Stimulated activated CD8-positive, alpha-beta memory T cell treated with anti-CD3 and anti-CD28 coated beads, Interleukin-12 subunit alpha, Interleukin-12 subunit beta, amount 100 ng/mL, for 24 hours (primary cell): ENCODE data around the gene GMPS.
A peak's percentile ranks its signal among the peaks of the same experiment; 100 is the strongest.
"Not testable (repeated sequence)": the region's sequence is repeated elsewhere in the genome, so short reads cannot be mapped to it uniquely, and the experiment has no call there.

Source experiments
- DNase-seq: peaks from one replicate; pipeline ENCODE4 v3.0.0-alpha.2; 2020; ENCODE audit errors: extremely low read depth

GMPS gene

DNA sequence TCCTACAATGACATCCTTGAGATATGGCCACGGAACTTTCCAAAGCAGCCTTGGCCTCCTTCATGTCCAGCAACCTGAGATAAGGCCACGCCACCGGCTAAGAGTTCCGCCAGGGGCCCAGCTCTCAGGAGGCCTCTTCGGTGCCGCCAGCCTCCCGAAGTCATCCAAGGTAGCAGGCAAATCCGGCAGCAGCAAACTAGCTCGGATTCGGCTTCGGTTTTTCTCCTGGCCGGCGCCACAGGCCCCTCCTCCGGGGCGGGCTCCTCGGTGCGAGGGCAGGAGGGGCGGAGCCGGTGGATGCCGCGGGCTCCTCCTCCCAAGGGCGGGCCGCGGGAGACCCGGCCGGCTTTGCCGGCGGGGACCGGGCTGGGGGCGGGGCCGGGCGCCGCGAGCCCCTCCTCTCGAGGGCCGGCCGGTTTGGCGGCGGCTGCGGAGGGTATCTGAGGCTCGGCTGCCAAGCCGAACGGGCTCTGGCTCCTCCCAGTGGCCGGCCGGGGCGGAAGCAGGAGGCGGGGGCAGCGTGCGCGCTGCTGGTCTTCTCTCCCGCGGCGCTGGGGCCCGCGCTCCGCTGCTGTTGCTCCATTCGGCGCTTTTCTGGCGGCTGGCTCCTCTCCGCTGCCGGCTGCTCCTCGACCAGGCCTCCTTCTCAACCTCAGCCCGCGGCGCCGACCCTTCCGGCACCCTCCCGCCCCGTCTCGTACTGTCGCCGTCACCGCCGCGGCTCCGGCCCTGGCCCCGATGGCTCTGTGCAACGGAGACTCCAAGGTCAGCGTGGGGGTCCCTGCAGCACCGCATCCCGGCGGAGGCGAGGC, at the start of gene GMPS:
Gene GMPS (plus strand): TSS at position 518 of the 812 bp plus-strand sequence. CDS start 221 bp downstream, at position 739.
- DNase-seq = peak; percentile 89

DNA sequence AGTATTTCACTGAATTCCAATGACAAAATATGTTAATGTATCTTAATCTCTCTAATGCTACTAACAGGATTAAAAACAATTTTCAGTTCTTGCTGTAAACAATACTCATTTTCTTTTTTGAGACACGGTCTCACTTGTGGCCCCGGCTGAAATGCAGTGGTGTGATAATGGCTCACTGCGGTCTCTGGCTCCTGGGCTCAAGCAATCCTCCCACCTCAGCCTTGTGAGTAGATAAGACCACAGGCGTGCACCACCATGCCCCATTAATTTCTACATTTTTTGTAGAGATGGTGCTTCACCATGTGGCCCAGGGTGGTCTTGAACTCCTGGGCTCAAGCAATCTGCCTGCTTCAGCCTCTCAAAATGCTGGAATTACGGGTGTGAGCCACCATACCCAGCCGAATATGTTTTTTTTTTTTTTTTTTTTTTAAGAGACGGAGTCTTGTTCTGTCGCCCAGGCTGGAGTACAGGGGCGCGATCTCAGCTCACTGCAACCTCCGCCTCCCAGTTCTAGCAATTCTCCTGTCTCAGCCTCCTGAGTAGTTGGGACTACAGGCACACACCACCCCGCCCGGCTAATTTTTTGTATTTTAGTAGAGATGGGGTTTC, 41.9 kb upstream of the GMPS start:
- not testable (repeated sequence) for DNase-seq

DNA sequence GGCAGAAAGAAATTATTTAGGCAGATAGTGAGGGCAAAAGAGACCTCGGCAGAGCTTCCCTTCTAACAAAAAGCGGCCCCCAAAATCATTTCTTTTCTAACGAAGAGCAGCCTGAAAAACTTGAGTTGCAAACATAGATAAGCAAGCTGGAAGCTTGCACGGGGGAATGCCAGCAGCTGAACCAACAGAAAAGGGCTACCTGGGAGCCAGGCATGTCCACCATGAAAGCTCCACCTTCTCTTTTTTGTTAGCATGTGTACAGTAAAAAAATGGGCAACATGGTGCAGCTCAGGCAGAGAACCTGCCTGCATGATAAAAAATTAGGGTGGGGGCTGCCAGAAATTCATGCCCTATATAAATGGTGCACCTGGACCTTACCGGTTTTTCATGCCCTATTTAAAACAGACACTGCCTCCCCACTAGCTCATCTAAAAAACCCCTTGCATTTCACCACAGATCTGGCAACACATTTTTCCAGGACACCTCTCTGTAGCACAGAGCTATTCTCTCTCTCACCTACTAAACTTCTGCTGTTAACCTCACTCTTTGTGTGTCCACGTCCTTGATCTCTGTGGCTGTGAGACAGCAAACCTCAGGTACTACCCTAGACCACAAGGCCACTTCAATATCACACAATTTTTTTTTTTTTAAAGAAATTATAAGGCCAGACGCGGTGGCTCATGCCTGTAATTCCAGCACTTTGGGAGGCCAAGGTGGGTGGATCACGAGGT, 34.9 kb upstream of the GMPS start:
- DNase-seq = no peak

DNA sequence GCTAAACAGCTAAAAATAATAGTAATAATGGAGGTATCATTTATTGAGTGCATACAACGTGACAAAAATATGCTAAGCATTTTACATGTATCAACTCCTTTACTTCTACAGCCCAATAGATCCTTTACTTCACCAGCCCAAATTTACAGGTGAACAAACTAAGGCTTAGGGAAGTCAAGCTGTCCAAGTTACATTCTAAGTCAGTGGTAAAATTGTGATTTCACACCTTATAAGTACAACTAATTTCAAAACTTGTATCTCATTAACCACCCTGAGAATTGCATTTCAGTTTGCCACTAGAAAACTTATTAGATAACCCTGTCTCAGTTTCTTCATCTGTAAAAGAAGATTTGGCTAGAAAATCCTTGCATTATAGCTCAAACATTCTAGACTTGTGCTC, 26.9 kb upstream of the GMPS start:
- no peak for DNase-seq

DNA sequence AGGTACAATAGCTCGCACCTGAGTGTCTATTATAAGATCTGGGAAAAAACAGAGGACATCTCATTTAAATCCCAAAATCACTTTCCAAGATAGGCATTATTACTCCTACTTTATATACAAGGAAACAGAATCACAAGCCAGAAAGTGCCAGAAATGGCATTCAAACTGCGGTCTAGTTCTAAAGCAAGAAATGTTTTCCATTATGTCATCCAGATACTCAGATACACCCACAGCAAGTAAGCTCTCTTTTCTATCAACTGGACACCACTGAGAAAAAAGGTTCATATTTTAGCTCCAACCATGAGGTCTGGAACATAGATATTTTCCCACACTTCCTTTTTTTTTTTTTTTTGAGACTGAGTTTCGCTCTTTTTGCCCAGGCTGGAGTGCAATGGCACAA, 24.3 kb upstream of the GMPS start:
- no peak for DNase-seq

DNA sequence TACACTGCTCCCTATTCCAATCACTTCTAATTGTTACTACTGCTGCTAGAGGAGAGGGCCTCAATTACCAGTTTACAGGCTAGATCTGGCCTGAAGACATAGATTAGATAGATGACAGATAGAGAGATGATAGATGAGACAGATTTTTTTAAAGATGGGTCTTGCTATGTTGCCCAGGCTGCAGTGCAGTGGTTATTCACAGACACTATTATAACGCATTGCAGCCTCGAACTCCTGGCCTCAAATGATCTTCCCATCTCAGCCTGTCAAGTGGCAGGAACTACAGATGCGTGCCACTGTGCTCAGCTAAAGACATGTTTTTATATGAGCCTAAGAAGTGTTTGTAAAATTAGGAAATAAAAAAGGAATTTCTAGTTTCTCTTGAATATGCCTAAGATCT, 22.5 kb upstream of the GMPS start:
- no peak for DNase-seq

DNA sequence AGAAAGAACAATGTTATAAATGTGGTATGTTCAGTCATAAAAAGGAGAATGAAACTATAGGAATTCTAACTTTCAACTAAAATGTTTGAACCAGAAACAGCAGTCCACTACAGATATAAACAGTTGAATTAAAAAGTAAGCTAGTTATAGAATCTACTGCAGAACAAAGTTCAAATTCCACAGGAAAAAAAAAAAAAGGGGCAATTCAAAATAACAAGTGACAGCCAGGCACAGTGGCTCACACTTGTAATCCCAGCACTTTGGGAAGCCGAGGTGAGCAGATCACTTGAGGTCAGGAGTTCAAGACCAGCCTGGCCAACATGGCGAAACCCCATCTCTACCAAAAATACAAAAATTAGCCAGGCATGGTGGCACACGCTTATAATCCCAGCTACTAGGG, 21.0 kb upstream of the GMPS start:
- DNase-seq = not testable (repeated sequence)

DNA sequence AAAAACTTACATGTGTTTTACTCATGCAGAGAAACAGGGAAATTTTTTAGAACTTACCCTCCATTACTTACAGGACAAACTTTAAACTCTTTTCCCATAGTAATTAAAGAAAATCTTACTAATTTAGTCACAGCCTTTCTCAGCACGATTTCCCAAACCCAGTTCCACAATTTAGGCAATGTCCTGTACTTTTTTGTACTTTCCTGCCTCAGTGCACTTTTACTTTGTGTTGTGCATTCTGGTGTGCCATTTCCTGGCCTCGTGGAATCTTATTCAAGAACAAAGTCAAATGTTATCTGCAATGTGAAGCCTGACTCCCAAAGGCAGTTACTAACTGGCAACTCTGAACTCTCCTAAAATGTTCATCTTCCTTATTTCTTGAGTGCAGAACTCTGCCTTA, 18.1 kb upstream of the GMPS start:
- DNase-seq = no peak

DNA sequence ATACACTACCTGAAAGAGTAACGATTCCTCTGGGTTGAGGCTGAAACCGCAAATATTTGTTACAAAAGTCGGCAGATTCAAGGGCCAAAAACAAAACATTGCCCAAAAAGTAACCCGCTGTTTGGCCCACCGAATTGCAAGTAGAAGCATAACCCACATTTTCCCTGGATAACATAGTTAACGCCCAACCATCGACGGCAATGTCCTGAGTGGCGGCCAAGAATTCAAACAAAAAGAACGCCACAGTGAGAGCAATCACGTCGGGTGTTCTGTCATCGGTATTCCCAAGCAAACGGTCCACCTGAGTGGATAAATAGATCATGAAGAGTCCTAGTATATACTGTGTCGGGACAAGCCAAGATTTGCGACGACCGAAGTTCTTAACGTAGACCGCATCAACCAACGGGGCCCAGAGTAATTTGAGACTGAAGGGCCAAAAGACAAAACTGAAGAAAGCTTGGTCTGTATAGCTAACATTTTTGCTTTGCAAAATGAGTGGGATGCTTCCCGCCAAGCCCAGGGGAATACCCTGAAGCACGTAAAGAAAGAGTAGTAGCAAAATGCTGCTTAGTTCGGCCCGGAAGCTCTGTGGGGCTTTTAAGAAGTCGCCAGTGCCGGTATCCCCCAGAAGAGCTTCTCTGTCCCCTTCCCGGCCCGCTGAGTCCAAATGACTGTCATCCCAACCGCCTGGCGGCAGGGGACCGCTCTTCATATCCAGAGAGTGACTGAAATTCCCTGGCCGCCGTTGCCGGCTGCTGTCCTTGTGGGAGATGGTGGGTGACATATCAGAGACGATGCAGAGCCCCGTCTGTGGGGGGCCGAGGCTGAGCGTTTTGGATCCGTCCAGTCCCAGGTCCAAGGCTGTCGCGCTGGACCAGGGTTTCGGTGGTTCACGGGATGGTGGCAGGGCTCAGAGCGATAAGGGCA, 17.0 kb upstream of the GMPS start:
- peak; percentile 5 for DNase-seq

DNA sequence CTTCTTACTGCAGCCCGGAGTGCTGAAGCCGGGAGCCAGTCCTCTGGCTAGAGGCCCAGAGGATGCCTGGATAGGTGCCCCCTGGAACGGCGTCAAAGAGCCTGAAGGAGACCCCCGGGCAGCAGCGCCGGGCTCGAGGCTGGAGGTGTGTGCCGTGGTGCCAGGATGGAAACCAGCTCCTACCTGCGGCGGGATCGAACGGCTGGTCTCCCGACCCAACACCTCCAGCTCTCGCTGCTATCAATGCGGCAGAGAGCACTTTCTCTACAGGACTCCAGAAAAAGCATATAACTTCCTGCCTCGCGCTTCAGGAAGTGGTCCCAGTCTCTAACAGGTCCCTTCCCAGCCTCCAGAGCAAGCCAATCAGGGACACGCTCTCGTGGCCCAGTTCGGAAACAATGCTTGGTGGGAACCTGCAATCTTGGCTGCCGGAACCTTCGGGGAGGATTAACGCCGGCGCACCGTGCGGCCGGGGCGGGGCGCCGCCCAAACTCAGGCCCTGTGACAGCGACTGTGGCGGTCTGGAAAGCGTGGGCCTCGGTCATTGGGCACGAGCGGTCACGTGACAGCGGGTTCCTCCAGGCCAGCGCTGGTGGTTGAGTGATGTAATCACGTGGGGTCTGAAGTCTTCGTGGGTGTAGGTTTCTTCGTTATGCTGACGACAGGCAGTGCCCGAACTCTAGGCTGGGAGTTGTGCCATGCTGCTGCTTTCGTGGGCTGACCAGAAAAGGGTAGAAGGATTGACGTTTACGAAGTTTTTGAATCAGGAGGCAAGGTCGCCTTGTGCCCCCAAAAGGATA, 16.1 kb upstream of the GMPS start, which contains the start of gene SLC33A1:
Gene SLC33A1 (minus strand): TSS at position 287 of the 800 bp plus-strand sequence. CDS start 430 bp downstream, outside the sequence.
- peak; percentile 98 for DNase-seq

DNA sequence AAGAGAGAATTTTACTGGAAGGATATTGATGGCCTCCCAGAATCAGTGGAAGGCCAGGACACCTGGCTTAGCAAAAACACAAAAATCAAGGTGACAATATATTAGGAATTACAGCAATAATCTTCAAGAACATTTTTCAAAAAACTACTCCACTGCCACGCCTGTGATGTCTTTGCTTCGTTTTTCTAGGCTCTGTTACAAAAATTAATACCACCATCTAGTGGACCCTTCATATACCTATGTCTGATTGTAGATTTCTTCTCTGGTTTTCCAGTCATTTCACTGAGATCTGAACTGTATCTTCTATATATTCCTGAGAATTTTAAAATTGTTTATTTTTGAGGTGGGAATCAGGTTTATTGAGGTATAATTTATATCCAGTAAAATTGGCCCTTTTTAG, 10.6 kb upstream of the GMPS start:
- DNase-seq = no peak

DNA sequence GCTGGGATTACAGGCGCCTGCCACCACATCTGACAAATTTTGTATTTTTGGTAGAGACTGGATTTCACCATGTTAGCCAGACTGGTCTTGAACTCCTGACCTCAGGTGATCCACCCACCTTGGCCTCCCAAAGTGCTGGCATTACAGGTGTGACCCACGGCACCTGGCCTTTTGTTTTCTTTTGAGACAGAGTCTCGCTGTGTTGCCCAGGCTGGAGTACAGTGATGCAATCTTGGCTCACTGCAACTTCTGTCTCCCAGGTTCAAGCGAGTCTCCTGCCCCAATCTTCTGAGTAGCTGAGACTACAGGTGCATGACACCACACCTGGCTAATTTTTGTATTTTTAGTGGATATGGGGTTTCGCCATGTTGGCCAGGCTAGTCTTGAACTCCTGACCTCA, 10.0 kb upstream of the GMPS start:
- DNase-seq = not testable (repeated sequence)

DNA sequence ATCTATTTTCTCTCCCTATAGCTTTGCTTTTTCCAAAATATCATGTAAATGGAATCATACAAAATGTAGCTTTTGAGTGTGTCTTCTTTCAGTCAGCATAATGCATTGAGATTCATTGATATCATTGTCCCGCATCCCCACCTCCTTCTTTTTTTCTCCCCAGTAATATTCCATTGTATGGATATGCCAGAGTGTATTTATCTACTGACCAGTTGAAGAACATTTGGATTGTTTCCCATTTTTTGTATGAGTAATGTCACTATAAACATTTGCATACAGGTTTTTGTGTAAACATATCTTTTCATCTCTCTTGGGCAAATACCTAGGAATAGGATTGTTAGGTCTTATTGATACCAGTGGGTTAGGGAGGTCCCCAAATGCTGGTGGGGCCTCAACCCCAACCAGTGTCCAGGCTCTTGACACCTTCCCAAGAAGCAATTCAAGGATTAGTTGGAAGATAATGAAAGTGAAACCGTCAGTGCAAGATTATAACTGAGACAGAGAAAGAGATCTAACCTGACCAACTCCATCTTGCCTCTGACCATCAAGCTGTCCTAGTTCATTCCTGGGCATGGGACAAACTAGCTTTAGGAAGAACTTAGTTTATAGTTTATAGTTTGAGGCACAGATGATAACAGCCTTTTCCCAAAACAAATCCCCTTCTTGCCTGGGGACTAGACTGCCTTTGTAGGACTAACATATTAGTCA, 8.8 kb upstream of the GMPS start:
- no peak for DNase-seq

DNA sequence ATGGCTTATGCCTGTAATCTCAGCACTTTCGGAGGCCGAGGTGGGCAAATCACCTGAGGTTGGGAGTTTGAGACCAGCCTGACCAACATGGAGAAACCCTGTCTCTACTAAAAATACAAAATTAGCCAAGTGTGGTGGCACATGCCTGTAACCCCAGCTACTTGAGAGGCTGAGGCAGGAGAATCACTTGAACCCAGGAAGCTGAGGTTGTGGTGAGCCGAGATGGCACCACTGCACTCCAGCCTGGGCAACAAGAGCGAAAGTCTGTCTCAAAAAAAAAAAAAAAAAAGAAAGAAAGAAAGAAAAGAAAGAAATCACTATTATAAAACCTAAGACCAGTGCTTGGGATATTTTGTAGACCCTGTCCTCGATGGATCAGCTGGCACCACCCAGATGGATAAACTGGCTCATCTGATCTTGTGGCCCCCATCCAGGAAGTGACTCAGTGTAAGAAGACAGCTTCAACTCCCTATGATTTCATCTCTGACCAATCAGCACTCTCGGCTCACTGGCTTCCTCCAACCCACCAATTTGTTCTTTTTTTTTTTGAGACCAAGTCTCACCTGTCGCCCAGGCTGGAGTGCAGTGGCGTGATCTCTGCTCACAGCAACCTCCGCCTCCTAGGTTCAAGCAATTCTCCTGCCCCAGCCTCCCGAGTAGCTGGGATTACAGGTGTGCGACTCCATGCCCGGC, 8.0 kb upstream of the GMPS start:
- DNase-seq = peak; percentile 31

DNA sequence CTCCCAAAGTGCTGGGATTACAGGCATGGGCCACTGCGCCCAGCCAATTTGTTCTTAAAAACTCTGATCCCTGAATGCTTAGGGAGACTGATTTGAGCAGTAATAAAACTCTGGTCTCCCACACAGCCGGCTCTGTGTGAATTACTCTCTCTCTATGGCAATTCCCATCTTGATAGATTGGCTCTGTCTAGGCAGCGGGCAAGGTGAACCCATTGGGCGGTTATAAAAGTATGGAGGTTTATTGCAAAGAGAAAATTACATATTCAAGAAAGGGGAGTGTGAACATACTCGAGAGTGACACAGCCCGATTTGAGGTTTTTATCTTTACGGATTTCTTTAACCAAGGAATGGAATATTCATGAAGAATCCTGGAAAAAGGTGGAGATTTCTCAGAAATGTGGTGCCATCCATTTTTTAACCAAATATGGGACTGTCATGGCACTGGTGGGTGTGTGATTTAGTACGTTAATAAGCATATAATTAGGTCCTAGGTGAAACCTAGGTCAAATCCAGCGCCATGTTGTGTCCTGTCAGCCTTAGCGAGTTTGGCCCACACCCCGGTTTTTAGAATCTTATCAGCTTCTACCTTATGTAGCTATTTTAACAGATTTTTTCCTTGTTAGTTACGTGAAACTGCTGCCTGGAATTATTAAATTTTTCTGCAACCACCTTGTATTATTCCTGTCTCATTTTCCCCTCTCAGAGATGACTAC, 7.2 kb upstream of the GMPS start:
- DNase-seq = no peak

DNA sequence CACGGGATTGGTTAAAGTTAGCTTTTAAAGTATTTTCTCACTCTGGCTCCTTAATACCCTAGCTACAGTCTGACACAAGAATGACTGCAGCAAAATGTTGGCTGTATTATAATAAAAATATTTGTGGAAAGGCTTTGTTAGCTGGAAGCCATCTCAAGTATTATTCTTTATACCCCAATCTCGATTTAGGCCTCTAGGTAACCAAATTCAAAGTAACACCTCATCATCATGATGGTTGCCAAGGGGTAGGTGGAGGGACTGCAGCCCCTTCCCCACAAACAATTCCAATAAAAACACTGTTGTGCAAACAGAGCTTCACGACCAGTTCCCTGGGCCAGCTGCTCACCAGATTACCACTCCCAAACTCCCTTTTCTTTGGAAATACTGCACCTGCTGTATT, 759 bp upstream of the GMPS start:
- no peak for DNase-seq

DNA sequence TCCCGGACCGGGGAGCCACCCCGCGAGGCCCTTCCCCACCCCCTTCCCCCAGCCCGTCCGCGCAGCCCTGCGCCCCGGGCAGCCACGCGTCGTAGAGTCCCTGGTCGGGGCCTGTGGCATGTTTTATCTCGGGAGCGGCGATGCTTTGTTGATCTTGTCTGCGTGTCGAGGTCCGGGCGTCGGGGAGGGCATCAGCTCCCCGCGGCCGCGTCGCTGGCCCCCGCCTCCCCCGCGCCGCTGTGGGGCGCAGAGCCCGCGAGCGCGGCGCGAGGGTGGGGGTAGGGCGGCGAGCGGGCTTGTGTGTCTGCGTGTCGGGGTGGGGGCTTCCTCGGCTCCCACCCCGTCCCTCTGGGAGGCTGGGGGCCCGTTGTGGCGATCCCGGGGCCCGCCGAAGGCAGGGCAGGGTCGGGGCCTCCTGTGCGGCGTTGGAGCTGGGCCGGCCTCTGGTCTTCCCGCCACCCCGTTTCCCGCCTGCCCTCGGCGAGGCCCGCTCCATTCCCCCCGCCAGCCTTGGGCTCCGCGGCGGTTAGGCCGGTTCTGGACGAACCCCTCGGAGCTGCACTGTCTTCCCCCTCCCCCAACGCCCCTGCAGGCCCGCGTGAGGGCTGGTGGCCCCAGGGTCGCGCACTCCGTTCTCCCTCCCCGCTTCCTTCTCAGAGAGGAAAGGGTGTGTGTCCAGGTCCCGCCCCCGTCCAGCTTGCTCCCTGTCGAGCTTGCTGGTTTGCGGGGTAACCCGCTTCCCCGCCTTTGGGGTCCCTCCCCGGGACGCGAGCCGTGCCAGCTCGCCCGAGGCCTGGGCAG, 695 bp downstream of the GMPS start:
- DNase-seq = peak; percentile 8

DNA sequence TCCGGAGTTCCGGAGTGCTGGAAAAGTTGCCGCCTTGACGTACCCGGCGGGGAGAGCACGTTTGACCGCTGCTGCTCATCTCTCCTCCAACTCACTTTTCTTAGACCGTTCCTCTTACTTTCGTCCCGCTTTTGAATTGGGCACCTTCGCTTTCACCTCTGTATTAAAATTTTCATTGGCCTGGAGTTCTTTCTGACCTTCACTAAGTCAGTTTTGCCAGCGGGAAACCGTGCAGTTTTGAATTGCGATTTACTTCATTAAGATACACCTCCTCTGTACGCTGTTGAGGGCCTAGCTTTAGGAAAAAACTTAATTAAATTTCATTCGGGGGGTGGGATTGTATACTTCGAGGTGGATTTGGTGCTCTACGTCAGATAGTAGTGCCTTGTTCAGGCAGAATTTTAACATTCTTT, 1.3 kb downstream of the GMPS start:
- DNase-seq = no peak
